Skin of body (tissue), 2 donors: ENCODE results near the gene ARHGAP25. TPM values are rescaled to one million over a fixed set of nuclear protein-coding genes. Genes with fewer than 3 reads are reported as not detected.

Experiments used
- DNase-seq: peaks from one replicate; lab custom pipeline; 2025; lab: John Stamatoyannopoulos, UW
- total RNA-seq: library from RNA; depleted of rRNA; stranded (reverse); fragments of >200 nt; gene quantifications from one replicate; pipeline ENCODE4 v1.2.3, GENCODE V29; 2014

Gene ARHGAP25
- total RNA-seq, 1 donor from 2014 or later = 5.8 TPM

- no peak for DNase-seq
These were observed 31.8 kb downstream of the ARHGAP25 start for GRCh38 chr2:68766376-68766845.

DNA sequence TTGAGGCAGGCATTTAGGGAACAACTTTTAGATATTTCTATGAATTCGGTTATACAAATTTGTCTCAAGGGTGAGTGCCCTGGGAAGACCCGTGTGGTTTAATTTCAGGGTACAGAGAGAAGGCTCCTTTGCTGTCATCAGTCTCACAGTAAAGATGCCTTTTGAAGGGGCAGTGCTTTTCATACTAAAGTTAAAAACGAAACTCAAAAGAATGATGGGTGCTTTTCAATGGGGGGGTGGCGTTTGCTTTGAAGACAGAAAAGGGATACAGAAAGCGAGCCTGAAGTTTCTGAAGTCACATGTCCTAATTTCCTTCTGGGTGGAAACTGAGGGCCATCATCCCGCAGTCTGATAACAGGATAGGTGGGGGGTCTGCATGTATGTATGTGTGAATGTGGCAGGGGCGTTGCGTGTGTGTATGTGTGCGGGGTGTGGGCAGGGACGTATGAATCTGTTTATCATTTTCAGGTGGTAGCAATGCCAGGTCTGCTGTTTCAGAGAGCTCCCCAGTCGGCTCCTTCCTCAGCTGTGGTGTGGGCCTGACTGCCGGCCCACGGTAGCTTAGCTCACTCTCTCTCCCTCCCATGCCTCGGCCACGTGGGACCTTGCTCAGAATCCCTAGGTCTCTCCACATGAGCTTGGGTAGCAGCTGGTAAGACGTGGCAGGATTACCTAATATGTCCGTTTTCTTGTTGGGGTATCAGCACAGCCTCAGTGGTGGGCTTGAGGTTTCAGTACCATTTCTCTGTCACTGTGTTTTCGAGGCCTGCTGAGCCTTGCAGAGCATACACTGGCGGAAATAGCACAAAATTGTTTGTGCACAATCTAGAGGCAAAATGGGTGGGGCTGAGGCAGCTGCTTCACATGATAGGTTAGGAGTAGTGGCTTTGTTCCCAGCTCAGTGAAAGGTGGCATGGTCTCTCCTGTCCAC lies 32.7 kb downstream of the ARHGAP25 start:
- DNase-seq = no peak

DNA sequence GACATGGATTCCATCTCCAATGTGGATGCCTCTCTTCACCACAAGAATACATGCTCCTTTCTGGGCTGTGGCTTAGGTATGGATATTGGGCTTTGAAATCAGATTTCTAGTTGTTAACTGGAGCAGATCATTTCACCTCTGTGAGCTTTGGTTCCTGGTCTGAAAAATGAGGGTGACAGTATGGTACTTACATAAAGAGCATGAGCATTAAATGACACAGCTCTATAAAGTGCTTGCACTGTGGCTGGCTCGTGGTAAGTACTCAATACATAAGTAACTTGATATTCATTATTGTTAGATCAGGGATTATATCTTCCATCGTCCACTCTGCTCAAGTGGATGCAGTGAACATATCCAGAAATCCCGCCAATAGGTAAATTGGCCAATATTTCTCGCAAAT lies 33.4 kb downstream of the ARHGAP25 start:
- DNase-seq = no peak

DNA sequence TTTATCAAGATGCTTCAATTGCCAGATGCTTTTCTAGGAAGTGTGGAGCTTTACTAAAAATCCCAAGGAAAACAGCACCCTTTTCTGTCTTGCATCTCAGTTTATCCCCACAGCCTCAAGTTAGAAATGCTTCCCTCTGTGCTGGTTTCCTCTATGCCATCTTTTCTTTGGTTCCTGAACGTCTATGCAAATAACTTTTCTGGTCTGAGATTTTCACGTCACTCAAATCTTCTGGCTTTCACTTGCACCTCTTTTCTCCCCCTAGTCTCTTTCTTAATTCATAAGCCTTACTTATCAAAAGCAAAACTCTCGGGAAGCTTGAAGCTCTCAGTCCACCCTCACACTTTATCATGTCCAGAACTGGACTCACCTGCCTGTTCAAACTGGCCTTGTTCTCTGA lies 33.9 kb downstream of the ARHGAP25 start:
- no peak for DNase-seq

GRCh38 chr2:68768951-68769350 lies 34.3 kb downstream of the ARHGAP25 start:
- DNase-seq = no peak

DNA sequence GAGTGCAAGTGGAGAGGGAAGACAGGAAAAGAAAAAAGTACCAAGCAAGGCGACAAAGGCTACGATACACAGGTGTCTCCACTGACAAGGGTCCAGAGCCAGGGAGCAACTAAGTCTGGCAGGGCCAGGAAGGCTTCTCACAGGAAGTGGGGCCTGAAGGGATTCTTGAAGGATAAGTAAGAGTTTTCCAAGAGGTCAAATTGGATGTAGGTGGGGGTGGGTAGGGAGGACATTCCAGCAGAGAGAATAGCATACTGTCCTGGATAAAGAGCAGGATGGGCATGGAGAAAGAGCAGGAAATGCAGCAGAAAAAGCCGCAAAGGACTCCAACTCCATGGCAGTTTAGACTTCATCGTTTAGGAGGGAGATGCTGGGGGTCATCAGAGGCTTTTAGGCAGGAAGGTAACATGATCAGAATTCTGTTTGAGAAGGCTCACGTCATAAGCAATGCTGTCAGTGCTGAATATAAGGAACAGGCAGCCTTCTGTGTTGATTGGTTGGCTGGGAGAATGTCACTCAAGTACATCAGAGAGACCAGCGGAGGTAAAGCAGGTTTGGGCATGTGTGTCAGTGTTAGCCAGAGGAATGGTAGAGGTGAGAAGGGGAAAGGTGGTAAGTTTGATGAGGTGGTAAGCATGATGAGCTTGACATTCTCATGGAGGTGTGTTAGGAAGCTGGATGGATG lies 35.1 kb downstream of the ARHGAP25 start:
- DNase-seq = no peak

DNA sequence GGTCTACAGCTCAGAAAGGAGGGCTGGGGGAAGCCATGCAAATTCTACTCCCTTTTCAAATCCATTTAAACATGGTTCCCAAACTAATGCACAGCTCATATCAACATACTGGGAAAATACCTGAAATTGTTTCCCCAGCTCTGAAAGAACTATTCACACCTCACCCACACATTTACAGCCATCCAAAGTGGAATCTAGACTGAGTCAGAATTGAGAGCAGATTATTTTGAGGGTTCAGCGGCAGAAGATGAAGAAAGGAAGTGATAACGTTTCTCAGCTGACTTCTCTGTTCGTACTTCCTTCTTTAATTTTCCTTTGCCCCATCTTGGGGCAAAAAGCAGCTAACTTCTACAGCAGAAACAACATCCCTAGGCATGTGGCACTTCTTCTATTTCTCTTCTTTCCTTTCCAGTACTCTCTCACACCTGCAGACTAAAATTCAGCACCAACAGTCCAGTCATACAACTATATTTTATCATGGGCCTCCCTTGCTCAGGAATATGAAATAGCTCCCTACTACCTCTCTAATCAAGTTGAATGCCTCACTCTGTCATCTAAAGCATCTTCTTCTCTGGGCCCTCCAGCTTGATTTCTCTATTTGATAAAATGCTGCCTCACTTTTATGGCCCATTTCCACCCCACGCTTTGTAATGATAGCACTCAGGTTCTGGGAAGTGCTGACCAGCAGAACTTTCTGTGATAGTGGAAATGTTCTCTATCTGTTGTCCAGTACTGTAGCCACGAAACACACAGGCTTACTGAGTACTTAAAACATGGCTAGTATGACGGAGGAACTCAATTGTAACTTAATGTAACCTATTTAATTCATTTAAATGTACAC lies 35.9 kb downstream of the ARHGAP25 start:
- DNase-seq = no peak

GRCh38 chr2:68771211-68771751 lies 36.7 kb downstream of the ARHGAP25 start:
- no peak for DNase-seq

- DNase-seq = no peak
These were observed 37.5 kb downstream of the ARHGAP25 start for GRCh38 chr2:68772109-68772508.

DNA sequence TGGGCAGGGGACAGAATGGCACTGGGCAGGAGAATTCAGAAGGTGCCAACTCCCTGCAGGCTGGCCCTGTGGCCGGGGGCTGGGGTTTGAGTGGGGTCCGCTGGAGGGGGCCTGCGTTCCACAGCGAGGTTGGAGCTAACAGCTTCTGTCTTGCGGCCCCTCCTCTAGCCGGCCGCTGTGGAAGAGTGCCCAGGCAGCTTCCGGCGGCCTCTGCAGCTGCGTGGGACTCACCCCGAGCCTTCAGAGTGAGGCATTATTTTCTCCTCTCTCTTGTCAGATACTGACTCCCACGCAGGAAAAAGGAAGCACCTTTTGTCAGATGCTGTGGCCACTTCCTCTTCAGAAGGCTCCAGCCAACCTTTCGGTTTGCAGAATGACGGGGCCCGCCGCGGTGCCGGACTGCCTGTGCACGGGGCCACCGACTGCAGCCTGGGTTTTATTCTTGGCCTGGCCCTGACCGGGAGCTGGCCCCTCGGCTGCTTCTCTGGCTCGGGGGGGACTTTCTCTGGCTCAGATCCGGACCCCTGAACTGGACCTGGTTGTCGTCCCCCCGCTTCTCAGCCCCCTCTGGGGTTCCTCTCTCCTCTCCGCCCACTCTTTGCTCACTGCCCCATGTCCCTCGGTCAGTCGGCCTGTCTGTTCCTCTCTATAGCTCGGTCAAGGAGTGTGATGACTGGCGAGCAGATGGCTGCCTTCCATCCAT lies 40.1 kb downstream of the ARHGAP25 start:
- no peak for DNase-seq

- no peak for DNase-seq
These were observed 40.7 kb downstream of the ARHGAP25 start for GRCh38 chr2:68775272-68775842.

GRCh38 chr2:68776124-68776523 lies 41.5 kb downstream of the ARHGAP25 start:
- no peak for DNase-seq

DNA sequence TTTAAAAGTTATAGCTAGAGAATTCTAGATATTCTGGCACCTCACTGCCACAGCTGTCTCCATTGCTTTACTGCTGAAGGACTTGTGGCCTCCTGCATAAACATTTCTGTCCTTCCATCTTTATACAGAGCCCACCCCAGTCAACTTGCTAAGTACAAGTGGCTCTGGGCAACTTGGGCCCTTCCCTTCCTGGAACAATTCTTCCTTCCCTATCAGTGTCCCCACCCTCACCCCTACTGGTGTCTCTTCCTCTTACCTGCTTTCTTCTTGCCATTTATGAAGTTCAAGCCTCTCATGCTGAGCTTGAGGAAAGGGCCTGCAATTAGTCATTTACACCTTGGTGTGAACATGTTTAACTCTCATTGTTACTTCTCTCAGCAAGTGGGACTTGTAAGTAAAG lies 45.0 kb downstream of the ARHGAP25 start:
- DNase-seq = no peak

- DNase-seq = no peak
These were observed 49.6 kb downstream of the ARHGAP25 start for GRCh38 chr2:68784188-68784587.

DNA sequence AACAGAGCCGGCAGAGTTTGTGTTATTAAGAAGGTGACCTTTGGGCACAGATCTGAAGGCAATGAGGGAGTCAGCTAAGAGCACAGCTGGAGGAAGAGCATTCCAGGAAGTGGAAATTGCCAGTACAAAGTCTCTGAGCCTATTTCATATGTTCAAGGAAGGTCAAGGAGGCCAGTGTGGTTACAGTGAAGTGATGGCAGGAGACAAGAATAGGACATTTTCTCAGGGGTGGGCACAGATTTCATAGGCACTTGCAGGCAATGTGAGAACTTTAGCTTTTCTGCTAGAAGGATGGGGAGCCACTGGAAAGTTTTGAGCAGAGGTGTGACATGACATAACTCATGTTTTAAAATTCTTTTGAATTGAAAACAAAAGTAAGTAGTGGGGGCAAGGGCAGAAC lies 50.3 kb downstream of the ARHGAP25 start:
- DNase-seq = no peak

DNA sequence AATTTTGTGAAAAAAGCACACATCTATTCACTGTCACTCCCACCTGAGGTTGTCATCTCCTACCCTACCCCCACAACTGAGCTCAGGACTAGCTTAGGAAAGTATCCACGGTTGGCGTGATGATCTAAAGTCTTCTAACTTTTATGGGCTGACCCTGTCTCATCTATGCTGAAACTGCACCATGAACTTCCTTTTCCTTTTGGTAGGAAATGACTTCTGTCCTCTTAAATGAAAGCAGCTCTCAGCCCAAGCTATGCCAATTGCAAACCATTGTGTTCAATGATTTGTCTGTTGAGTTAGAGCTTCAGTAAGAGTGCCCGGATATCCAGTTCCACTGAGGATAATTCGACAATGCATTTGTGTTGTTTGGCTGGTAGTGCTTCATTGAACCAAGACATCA lies 52.7 kb downstream of the ARHGAP25 start:
- DNase-seq = no peak

- DNase-seq = no peak
These were observed 55.0 kb downstream of the ARHGAP25 start for GRCh38 chr2:68789603-68790002.

DNA sequence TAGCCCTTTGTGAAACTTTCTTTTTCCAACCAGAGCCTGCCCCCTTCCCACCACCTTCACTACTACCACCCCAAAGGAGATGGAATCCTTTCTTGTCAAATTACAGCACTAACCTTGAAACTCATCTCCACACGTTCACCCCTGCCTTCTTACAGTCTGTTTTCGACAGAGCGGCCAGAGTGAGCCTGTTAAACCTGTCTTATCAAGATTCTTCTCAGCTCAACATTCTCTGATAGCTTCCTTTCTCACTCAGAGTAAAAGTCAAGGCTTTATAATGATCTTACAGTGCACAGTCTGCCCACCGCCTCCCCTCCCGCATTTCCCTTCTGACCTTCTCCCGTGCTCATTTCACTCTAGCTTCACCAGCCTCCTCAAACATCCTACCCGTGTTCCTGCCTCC lies 56.0 kb downstream of the ARHGAP25 start:
- no peak for DNase-seq

DNA sequence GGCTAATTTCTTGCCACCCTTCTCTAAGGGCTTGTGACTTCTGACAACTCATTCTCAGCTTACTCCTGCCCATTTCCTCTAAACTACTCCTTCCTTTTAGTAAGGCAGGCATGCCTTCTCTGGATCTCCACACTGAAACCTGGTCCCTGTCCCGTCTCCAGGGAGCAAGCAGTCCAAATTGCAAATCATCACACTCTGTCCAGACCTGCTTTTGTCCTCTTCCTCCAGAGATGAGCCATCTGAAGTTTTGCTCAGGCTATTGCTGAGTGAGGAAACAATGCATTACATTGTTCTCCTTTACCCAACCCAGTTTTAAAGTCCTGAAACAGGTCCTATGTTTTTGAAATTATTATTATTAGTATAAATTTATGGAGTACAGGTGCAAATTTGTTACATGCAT lies 57.3 kb downstream of the ARHGAP25 start:
- no peak for DNase-seq

GRCh38 chr2:68792751-68793150 lies 58.1 kb downstream of the ARHGAP25 start:
- DNase-seq = no peak
